AG10803 (cell line): ENCODE results near the gene MYPOP.

Source experiments
- DNase-seq: peaks from one replicate; pipeline ENCODE4 v3.0.0; 2010; ENCODE audit warnings: low read depth
- H3K4me3 ChIP-seq: 2 replicates; pipeline ENCODE4 v1.5.1; 2011; ENCODE audit warnings: mild to moderate bottlenecking, low read length, control low read depth
- TF ChIP-seq, protein P1 (sequence below): conservative IDR thresholded peaks from 2 replicates; pipeline ENCODE4 v1.5.1; 2011; ENCODE audit warnings: mild to moderate bottlenecking, low read length, control low read depth, inconsistent platforms

MYPOP gene

DNA sequence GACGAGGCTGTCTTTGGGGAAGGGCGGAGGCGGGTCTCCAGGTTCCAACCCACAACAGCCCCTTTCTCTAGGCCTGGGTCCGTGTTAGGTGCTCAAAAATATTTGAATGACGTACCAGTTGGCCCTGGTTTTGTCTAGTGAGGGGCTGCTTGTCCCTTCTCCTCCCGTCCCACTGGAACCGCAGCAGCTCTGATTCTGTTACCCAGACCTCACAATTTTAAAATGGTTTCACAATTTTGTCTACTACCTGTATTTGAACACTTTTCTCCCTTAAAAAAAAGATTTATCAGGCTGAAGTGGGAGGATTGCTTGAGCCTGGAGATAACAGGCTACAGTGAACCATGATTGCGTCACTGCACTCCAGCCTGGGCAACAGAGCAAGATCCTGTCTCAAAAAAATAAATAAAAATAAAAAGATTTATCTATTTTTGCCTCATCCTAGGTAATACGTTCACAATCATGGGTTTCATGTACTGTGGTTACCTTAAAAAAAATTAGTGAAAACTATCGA is 15.2 kb downstream of the MYPOP start:
- TF ChIP-seq, protein P1, sequence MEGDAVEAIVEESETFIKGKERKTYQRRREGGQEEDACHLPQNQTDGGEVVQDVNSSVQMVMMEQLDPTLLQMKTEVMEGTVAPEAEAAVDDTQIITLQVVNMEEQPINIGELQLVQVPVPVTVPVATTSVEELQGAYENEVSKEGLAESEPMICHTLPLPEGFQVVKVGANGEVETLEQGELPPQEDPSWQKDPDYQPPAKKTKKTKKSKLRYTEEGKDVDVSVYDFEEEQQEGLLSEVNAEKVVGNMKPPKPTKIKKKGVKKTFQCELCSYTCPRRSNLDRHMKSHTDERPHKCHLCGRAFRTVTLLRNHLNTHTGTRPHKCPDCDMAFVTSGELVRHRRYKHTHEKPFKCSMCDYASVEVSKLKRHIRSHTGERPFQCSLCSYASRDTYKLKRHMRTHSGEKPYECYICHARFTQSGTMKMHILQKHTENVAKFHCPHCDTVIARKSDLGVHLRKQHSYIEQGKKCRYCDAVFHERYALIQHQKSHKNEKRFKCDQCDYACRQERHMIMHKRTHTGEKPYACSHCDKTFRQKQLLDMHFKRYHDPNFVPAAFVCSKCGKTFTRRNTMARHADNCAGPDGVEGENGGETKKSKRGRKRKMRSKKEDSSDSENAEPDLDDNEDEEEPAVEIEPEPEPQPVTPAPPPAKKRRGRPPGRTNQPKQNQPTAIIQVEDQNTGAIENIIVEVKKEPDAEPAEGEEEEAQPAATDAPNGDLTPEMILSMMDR = no peak
- DNase-seq = no peak
- peak overlapping the region; percentile 76 for H3K4me3 ChIP-seq

DNA sequence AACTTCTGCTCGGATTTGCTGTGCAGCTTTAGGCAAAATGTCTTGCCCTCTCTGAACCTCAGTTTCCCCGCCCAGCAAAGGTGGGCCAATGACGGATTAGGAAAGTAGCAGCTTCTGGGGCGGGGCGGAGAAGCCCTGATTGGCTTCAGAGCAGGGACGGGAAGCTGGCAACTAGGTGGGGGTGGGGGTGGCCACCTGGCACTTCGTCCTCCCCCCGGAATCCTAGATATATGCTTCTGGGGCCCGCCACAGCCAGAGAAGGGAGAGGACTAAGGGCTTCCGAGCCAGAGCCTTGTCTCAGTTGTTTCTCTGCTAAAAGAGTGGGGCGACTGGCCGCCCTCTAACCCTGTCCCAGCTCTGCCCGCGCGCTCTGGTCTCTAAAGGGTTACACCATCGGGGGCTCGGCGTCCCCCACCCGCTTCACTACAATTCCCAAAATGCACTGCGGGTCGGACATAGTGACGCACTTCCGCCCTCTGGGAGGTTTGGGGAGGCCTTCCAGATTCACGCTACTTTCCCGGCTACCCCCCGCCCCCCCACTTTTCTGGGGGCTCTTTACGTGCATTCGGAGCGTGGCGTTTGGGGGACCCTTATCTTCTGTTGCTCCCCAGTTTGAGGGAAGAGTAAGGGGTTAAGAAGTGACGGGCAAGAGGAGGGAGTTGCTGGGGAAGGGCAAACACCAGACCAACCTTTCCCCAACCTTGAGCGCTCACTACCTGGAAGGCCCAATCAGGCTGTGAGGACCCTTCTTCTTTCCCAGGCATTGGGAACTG is 15.8 kb downstream of the MYPOP start:
- peak overlapping the region; percentile 76 for H3K4me3 ChIP-seq
- TF ChIP-seq, protein P1 = no peak
- DNase-seq = peak; percentile 91

DNA sequence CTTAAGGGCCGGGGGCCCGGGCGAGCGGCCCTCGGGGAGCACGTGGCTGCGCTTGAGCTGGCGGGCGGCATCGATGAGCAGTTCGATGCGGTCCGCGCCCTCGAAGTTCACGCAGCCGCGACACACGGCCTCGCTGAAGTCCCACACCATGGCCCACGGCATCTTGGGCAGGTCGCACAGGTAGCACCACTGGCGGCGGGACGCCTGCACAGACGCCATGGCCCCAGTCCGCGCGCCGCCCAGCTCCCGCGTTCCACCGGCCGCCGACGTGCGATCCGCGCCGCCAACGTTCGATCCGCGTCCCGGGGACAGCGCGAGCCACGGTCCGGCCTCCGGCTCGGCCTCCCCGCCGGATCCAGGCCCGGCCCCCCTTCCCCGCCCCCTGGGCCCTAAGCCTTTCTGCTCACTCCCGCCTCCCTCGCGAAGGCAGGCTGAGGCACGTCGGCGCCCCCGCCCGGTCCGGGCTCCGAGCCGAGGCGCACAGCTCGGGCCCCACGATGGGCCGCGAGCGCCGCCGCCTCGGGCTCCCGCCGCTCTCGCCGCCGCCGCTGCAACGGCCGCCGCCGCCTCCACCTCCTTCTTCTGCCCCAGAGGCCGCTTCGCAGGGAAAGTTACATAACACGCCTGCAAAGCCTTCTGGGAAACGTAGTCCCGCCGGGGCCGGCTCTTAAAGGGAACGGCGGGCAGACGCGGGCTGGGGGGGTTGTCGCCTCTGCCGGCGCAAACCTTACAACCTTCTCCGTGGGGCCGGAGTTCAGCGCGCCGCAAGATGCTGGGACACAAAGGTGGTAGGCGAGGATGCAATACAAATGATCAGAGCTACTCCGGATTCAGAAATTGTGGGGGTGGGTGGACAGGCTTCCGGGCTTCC is 16.6 kb downstream of the MYPOP start, which contains the start of gene IRF2BP1:
TSS of gene IRF2BP1 (minus strand) at position 586 of the 871 bp plus-strand sequence. CDS start at position 219, 367 bp downstream.
- TF ChIP-seq, protein P1 = no peak
- peak within 1 kb of the TSS; percentile 76 for H3K4me3 ChIP-seq
- peak; percentile 92 for DNase-seq

DNA sequence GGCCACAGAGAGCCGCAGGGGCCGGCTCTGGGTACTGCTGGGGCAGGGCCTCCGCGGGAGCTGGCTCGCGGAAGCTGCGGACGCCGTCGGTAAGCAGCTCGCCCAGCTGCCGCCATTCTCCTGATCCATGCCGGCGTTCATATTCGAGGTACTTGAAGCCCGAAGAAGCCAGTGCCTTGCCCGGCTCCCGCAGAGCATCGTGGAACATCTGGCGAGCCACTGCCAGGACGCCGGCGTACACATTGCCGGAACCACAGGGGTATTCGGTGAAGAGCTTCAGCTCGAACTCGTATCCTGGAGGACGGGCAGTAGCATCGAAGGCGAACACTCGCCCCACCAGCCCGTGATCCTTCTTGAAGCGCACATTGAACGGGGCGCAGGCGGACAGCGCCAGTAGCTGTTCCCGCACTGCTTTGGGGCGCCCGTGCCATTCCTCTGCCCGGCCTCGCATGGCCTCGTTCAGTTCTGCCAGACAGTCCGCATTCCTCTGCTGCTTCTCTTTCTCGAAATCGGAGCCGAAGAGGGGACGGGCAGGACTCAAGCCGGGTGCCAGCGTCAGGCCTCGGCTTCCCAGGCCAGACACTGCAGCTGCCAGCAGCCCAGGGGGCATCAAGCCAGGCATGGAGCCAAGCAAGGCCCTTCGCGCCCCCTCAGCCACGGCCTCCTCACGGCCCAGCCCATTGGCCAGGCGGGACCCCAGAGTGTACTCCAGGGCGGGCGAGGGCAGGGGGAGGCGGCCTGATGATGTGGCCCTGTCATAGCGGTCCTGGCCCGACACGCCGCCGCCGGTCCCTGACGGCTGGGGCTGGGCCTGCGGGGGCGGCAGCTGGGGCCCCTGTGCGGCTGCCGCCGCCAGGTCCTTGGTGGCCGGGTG is 17.5 kb downstream of the MYPOP start:
- TF ChIP-seq, protein P1 = no peak
- H3K4me3 ChIP-seq = peak overlapping the region; percentile 76
- no peak for DNase-seq

DNA sequence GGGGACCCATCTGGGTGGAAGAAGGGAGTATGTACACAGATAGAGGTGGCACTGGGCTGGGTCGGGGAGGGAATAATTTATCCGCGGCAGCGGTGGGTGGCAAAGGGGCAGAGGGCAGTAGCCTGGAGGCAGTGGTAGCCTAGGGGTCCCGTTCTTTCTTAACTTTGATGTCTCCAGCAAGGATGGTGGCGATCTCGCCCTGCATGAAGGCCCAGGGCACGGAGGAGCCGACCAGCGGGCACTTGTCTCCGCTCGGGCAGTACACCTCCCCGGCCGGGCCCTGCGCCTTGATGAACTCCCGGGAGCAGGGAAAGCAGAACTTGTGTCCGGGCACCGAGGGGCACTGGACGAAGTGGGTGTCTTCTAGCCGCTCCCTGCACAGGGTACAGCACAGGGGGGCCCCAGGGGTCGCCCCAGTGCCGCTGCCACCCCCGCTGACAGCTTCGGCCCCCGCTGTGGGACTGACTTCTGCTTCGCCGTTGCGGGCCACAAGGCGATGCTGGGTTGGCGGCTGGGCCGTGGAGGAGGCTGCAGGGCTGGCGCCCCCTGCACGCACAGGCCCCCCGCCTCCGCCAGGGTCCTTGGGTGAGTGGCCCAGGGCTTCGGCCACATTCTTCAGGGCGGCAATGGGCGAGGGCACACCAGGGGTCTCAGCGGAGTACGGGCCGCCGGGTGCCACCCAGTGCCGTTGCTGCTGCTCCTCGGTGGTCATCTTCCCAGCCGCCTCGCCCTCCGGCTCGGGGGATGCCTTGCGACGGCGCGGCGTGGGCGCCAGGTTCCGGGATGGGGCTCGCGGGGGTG is 18.3 kb downstream of the MYPOP start:
- no peak for DNase-seq
- H3K4me3 ChIP-seq = peak overlapping the region; percentile 33
- TF ChIP-seq, protein P1 = no peak

DNA sequence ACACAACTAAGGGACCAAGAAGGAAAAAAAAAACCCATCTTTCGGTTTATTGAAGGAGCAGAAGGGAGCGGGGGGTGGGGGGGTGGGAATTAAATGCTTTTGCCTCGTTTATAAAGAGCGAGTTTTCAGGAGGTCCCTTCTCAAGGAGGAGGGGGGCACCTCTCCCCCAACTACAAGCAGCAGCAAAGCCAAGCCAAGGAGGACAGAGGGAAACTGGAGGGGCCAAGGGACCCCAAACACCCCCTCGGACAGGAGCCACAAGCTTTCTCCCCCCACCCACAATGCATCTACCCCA is 18.9 kb downstream of the MYPOP start:
- peak overlapping the region; percentile 33 for H3K4me3 ChIP-seq

More for the DNA sequence above, 18.9 kb downstream of the MYPOP start:
- no peak for DNase-seq
- TF ChIP-seq, protein P1 = no peak
